Natural killer cell (primary cell): ENCODE results near the gene IL1RAPL2. TPM values are rescaled to one million over a fixed set of nuclear protein-coding genes. Genes with fewer than 3 reads are reported as not detected.

ENCODE experiments used
- ATAC-seq, 3 donors: fragments of 150-1000 bp in 2 of 3; fragments of 200-7000 bp in 1 of 3; cut with Tn5 transposase; 1 replicate in 1 of 3; 2 replicates in 2 of 3; pipeline ENCODE4 v1.10.0; 2021; ENCODE audit warnings: mild to moderate bottlenecking in 2 of 3, moderate library complexity in 2 of 3
- DNase-seq, 2 donors: peaks; one replicate each; pipeline versions ENCODE4 v3.0.0 to v3.0.0-alpha.2; 2013 to 2021; ENCODE audit warnings: mixed read lengths in 1 of 2
- H3K27ac ChIP-seq: one replicate; pipeline ENCODE4 v1.5.1; 2013; ENCODE audit warnings: mild to moderate bottlenecking, low read length
- H3K27me3 ChIP-seq: one replicate; pipeline ENCODE4 v1.6.1; 2013; ENCODE audit warnings: low read length; ENCODE audit not compliant: control insufficient read depth, insufficient read depth
- H3K36me3 ChIP-seq: one replicate; pipeline ENCODE4 v1.6.1; 2013; ENCODE audit warnings: low read length; ENCODE audit not compliant: control insufficient read depth, insufficient read depth
- H3K4me1 ChIP-seq: one replicate; pipeline ENCODE4 v1.6.1; 2013; ENCODE audit warnings: low read length; ENCODE audit not compliant: control insufficient read depth, insufficient read depth
- H3K4me3 ChIP-seq: one replicate; pipeline ENCODE4 v1.5.1; 2013; ENCODE audit warnings: low read length
- H3K9me3 ChIP-seq: one replicate; pipeline ENCODE4 v1.6.1; 2013; ENCODE audit warnings: low read length; ENCODE audit not compliant: control insufficient read depth, insufficient read depth
- H3K27ac Mint-ChIP-seq, 2 donors: one replicate each; pipeline ENCODE4 v1.8.0; 2022; ENCODE audit warnings: mild to moderate bottlenecking in 2 of 2, mixed read lengths in 2 of 2, moderate library complexity in 1 of 2
- H3K27me3 Mint-ChIP-seq, 2 donors: one replicate each; pipeline ENCODE4 v1.8.0; 2022; ENCODE audit warnings: low read depth in 2 of 2, mixed read lengths in 2 of 2
- H3K36me3 Mint-ChIP-seq: one replicate; pipeline ENCODE4 v1.8.0; 2022; ENCODE audit warnings: mixed read lengths
- H3K4me1 Mint-ChIP-seq, 2 donors: one replicate each; pipeline ENCODE4 v1.8.0; 2022; ENCODE audit warnings: mixed read lengths in 2 of 2
- H3K4me3 Mint-ChIP-seq: one replicate; pipeline ENCODE4 v1.8.0; 2022; ENCODE audit warnings: mild to moderate bottlenecking, moderate library complexity, mixed read lengths
- H3K9me3 Mint-ChIP-seq, 2 donors: one replicate each; pipeline ENCODE4 v1.8.0; 2022; ENCODE audit warnings: mixed read lengths in 2 of 2
- CTCF ChIP-seq: fragments of 200-600 bp; IDR thresholded peaks from one replicate; pipeline ENCODE4 v1.8.0; 2022; ENCODE audit warnings: antibody characterized with exemption
- WGBS: methylation state at CpG from one replicate; pipeline ENCODE4 v1.1.7; 2013; ENCODE audit warnings: missing lambda C conversion rate; ENCODE audit not compliant: insufficient coverage; 5-methylcytosine and 5-hydroxymethylcytosine counted together
- intact Hi-C: fragments of 100-400 bp; cut with micrococcal nuclease; formaldehyde crosslinking; loops from one replicate; pipeline ENCODE4 v1.14.2; 2022
- total RNA-seq, 4 donors: library from RNA; stranded (reverse); fragments of 120-200 nt in 1 of 4; gene quantifications; one replicate each; pipeline versions ENCODE4 v1.2.3 to v1.2.4, GENCODE V29; 2013 to 2022

IL1RAPL2 gene
- total RNA-seq, 3 donors from 2014 or later (not counting 1 experiment from before 2014, with no cell fraction given): not detected

- 87% methylated on average over 2 of the region's 5 CpGs for whole genome bisulfite sequencing
- no peak overlapping the region for H3K4me3 ChIP-seq
- Mint-ChIP-seq H3K27me3 (no peaks in the 10 kb centered on the region), H3K4me3 (no peak overlapping the region), H3K4me1 (no peaks in the 10 kb centered on the region), H3K9me3 (peaks cover 3 to 10% of the 10 kb centered on the region in 2 donors), H3K27ac (no peak overlapping the region), H3K36me3 (no peaks in the 10 kb centered on the region)
- H3K27me3 ChIP-seq: no peaks in the 10 kb centered on the region
- H3K4me1 ChIP-seq: no peaks in the 10 kb centered on the region
- intact Hi-C loops: no loop called here
- no peak for TF ChIP-seq CTCF
- H3K9me3 ChIP-seq: no peaks in the 10 kb centered on the region
- H3K36me3 ChIP-seq: no peaks in the 10 kb centered on the region
- no peak overlapping the region for H3K27ac ChIP-seq
- no peak for DNase-seq
- ATAC-seq: no peak
Observed at GRCh38 chrX:105552395-105552794, 986.4 kb downstream of the IL1RAPL2 start.

GRCh38 chrX:105553118-105553517, 987.1 kb downstream of the IL1RAPL2 start:
- Mint-ChIP-seq H3K27ac (no peak overlapping the region), H3K4me3 (no peak overlapping the region), H3K9me3 (peaks cover 3 to 10% of the 10 kb centered on the region in 2 donors), H3K27me3 (no peaks in the 10 kb centered on the region), H3K36me3 (no peaks in the 10 kb centered on the region), H3K4me1 (no peaks in the 10 kb centered on the region)
- no peak for TF ChIP-seq CTCF
- no peaks in the 10 kb centered on the region for H3K27me3 ChIP-seq
- no peak overlapping the region for H3K27ac ChIP-seq
- H3K36me3 ChIP-seq: no peaks in the 10 kb centered on the region
- ATAC-seq: no peak
- H3K4me3 ChIP-seq: no peak overlapping the region
- intact Hi-C loops: no loop called here
- DNase-seq: no peak
- no peaks in the 10 kb centered on the region for H3K4me1 ChIP-seq
- WGBS: 71% methylated on average over 1 of the region's 1 CpG
- no peaks in the 10 kb centered on the region for H3K9me3 ChIP-seq

GRCh38 chrX:105564501-105564900, 998.5 kb downstream of the IL1RAPL2 start:
- Mint-ChIP-seq H3K36me3 (no peaks in the 10 kb centered on the region), H3K27ac (no peak overlapping the region), H3K9me3 (peaks cover 0 to 11% of the 10 kb centered on the region in 2 donors), H3K27me3 (no peaks in the 10 kb centered on the region), H3K4me3 (no peak overlapping the region), H3K4me1 (no peaks in the 10 kb centered on the region)
- Histone ChIP-seq H3K27me3 (no peaks in the 10 kb centered on the region), H3K27ac (no peak overlapping the region), H3K36me3 (no peaks in the 10 kb centered on the region), H3K4me1 (no peaks in the 10 kb centered on the region), H3K9me3 (no peaks in the 10 kb centered on the region), H3K4me3 (no peak overlapping the region)
- TF ChIP-seq CTCF: no peak
- ATAC-seq (no peak), DNase-seq (no peak)
- intact Hi-C loops: no loop called here
- 43% methylated on average over 1 of the region's 1 CpG for WGBS

GRCh38 chrX:105565856-105566255, 999.9 kb downstream of the IL1RAPL2 start:
- Mint-ChIP-seq H3K4me1 (no peaks in the 10 kb centered on the region), H3K36me3 (no peaks in the 10 kb centered on the region), H3K4me3 (no peak overlapping the region), H3K27ac (no peak overlapping the region), H3K9me3 (peaks cover 4 to 15% of the 10 kb centered on the region in 2 donors), H3K27me3 (no peaks in the 10 kb centered on the region)
- no peaks in the 10 kb centered on the region for H3K36me3 ChIP-seq
- 57% methylated on average over 1 of the region's 2 CpGs for WGBS
- no peak overlapping the region for H3K4me3 ChIP-seq
- intact Hi-C loops: no loop called here
- no peak for DNase-seq
- H3K4me1 ChIP-seq: no peaks in the 10 kb centered on the region
- no peaks in the 10 kb centered on the region for H3K27me3 ChIP-seq
- ATAC-seq: no peak
- H3K9me3 ChIP-seq: no peaks in the 10 kb centered on the region
- H3K27ac ChIP-seq: no peak overlapping the region
- no peak for TF ChIP-seq CTCF
